ENCODE results near the gene ARL9. TPM values are rescaled to one million over a fixed set of nuclear protein-coding genes. Genes with fewer than 3 reads are reported as not detected.

The ARL9 gene, protein sequence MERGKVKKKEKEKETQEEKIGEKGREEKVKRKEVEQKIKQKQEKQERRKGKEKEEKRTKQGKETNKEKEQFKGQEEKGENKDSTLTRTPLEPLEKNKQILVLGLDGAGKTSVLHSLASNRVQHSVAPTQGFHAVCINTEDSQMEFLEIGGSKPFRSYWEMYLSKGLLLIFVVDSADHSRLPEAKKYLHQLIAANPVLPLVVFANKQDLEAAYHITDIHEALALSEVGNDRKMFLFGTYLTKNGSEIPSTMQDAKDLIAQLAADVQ
- total RNA-seq = 1.9 and 2.1 TPM in 2 replicates

DNA sequence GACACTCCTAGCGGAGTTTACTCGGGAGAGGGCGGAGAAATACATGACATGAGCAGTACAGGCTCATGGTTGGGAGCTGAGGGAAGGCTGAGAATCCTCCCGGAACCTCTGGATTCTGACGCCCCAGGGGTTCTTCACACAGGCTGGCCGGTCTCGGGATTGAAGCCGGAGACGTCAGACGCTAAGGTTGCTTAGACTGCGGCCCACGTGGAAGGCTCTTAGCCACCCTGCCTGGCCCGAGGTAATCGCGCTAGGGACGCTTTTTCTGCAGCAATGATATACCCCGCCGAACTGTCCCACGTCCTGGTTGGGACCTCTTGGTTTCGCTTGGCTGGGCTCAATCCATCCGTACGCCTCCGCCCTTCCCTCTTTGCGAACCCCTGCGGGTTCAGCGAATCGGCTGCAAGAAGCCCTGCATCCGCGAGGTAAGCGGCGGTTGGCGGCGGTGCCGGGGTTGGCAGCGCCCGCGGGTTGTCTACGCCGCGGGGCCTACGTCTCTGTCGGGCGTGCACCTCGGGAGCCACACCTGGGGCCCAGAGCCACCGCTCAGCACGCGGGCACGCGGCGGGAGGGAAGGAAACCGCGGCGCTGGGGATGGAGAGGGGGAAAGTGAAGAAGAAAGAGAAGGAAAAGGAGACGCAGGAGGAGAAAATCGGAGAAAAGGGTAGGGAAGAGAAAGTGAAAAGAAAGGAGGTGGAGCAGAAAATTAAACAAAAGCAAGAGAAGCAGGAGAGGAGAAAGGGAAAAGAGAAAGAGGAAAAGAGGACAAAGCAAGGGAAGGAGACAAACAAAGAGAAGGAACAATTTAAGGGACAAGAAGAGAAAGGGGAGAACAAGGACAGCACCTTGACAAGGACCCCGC, at the start of gene ARL9:
TSS of gene ARL9 (plus strand) at position 523 of the 862 bp plus-strand sequence. CDS start at position 595, 72 bp downstream.

DNA sequence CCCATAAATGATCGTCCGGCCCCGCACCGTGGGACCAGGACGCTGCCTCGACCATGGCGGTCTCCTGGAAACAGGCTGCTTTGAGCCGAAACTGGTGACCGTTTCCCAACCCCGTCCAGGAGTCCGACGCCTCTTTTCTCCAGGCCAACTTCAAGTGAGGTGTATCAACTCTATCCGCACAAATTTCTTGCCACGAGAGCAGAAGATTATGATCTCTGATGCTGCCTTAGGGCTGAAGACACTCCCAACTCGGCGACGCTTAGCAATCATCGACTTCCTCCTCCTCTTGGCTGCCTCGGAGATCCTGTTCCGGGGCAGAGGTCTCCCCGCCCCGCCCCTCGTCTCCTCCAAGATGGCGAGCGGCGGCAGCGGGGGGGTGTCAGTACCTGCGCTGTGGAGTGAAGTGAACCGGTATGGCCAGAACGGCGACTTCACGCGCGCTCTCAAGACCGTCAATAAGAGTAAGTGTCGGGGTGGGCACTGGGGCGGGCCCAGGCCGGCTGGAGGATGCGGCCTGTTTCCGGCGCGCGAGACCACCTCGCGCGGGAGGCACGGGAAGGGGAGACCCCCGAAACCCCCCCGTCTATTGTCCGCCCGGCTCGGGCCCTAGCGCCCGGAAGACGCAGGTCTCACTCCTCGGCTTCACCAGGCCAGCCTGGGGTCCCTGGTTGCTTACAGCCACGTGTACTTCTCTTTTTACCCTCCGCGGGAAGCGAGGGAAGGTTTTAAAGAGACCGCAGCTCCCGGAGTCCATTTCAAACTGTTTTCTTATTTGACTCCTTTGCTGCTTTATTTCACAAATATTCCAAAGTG, 38.1 kb upstream of the ARL9 start, which contains the start of gene SRP72:
TSS of gene SRP72 (plus strand) at position 334 of the 813 bp plus-strand sequence. CDS start at position 353, 19 bp downstream.

Other genes with a start within 250 kb of the ARL9 start
- gene AASDH, start 118.3 kb upstream of the ARL9 start, total RNA-seq = 19.9 and 20.4 TPM in 2 replicates
- 9.3 and 12.9 TPM in 2 replicates for gene PPAT, start 70.2 kb upstream of the ARL9 start, total RNA-seq
- 52.9 and 58.0 TPM in 2 replicates for gene PAICS, start 69.5 kb upstream of the ARL9 start, total RNA-seq
- gene SRP72, start 38.2 kb upstream of the ARL9 start, total RNA-seq = 106 and 129 TPM in 2 replicates
- 1.6 and 5.6 TPM in 2 replicates for gene HOPX, start 175.5 kb downstream of the ARL9 start, total RNA-seq